ENCODE data around the gene CDIP1.

- TF ChIP-seq TAF1 (IDR thresholded peaks at IDR 0.05; ENCODE audit: borderline replicate concordance, insufficient read depth, low read length), result no peak
- no peak for TF ChIP-seq FOXP2 (optimal IDR thresholded peaks at IDR 0.05; ENCODE audit: borderline replicate concordance, extremely low read depth, extremely low read length, insufficient read depth)
- no peak for TF ChIP-seq POLR2AphosphoS5 (IDR thresholded peaks at IDR 0.05; ENCODE audit: low read depth, low read length)
Observed at GRCh38 chr16:4529085-4530060, 9.2 kb downstream of the CDIP1 start.
